T1000 (cell line): ENCODE results near the gene PAX5.

Experiments
- DNase-seq: peaks from one replicate; lab custom pipeline; 2025; ENCODE audit warnings: mixed read lengths; lab: John Stamatoyannopoulos, UW

PAX5 gene

GRCh38 chr9:36960575-36960955, 73.5 kb downstream of the PAX5 start:
- DNase-seq, result no peak

GRCh38 chr9:36959681-36960574, 74.1 kb downstream of the PAX5 start:
- DNase-seq, result no peak

GRCh38 chr9:36956908-36957307, 77.2 kb downstream of the PAX5 start:
- DNase-seq, result no peak

GRCh38 chr9:36950389-36950788, 83.7 kb downstream of the PAX5 start:
- no peak for DNase-seq

- no peak for DNase-seq
Measured at GRCh38 chr9:36949466-36949865, 84.6 kb downstream of the PAX5 start.

- no peak for DNase-seq
Measured at GRCh38 chr9:36948051-36948450, 86.0 kb downstream of the PAX5 start.

- DNase-seq, result no peak
Measured at GRCh38 chr9:36946653-36947052, 87.4 kb downstream of the PAX5 start.

GRCh38 chr9:36945999-36946398, 88.1 kb downstream of the PAX5 start:
- no peak for DNase-seq

- DNase-seq, result no peak
Measured at GRCh38 chr9:36942891-36943290, 91.2 kb downstream of the PAX5 start.

GRCh38 chr9:36941441-36941840, 92.6 kb downstream of the PAX5 start:
- DNase-seq, result no peak

- DNase-seq, result no peak
Measured at GRCh38 chr9:36940881-36941280, 93.2 kb downstream of the PAX5 start.

GRCh38 chr9:36940500-36940853, 93.6 kb downstream of the PAX5 start:
- DNase-seq, result no peak

- no peak for DNase-seq
Measured at GRCh38 chr9:36939655-36940499, 94.2 kb downstream of the PAX5 start.

- no peak for DNase-seq
Measured at GRCh38 chr9:36939214-36939613, 94.9 kb downstream of the PAX5 start.

GRCh38 chr9:36938617-36939016, 95.5 kb downstream of the PAX5 start:
- no peak for DNase-seq

- no peak for DNase-seq
Measured at GRCh38 chr9:36937951-36938350, 96.1 kb downstream of the PAX5 start.

GRCh38 chr9:36937346-36937745, 96.7 kb downstream of the PAX5 start:
- no peak for DNase-seq

GRCh38 chr9:36936498-36936831, 97.6 kb downstream of the PAX5 start:
- no peak for DNase-seq

- DNase-seq, result no peak
Measured at GRCh38 chr9:36935768-36936497, 98.1 kb downstream of the PAX5 start.

GRCh38 chr9:36935332-36935731, 98.7 kb downstream of the PAX5 start:
- DNase-seq, result no peak

GRCh38 chr9:36934478-36935065, 99.5 kb downstream of the PAX5 start:
- DNase-seq, result no peak

GRCh38 chr9:36933676-36934215, 100.3 kb downstream of the PAX5 start:
- no peak for DNase-seq
